HEK293 (cell line): ENCODE data around the gene DRC1.
A peak's percentile ranks its signal among the peaks of the same experiment; 100 is the strongest.

ENCODE experiments used
- CTCF ChIA-PET: fragments of 350-600 bp; formaldehyde crosslinking; extraction: SDS; loops from one replicate; lab custom pipeline; 2021; ENCODE audit warnings: antibody characterized with exemption; lab: Yijun Ruan, JAX
- POLR2A ChIA-PET: fragments of 300-600 bp; formaldehyde crosslinking; extraction: SDS; loops from one replicate; lab custom pipeline; 2020; ENCODE audit warnings: antibody characterized with exemption, inconsistent platforms; lab: Yijun Ruan, JAX
- H3K27ac ChIP-seq: fragments of 200-500 bp; sonication (Bioruptor generic); 2 replicates; pipeline ENCODE4 v1.5.1; 2014; ENCODE audit warnings: low read depth, low read length, control low read depth, inconsistent platforms; ENCODE audit errors: extremely low read depth
- H3K36me3 ChIP-seq, 2 experiments: fragments of 200-500 bp in 1 of 2; sonication (Bioruptor generic) in 1 of 2; 1 replicate in 1 of 2; 2 replicates in 1 of 2; pipeline ENCODE4 v1.5.1; 2014 to 2017; ENCODE audit warnings: inconsistent platforms in 2 of 2, low read length in 2 of 2; ENCODE audit not compliant: control insufficient read depth in 2 of 2, insufficient read depth in 1 of 2
- H3K4me1 ChIP-seq: fragments of 200-500 bp; sonication (Bioruptor generic); 2 replicates; pipeline ENCODE4 v1.5.1; 2014; ENCODE audit warnings: mild to moderate bottlenecking, low read length, inconsistent platforms; ENCODE audit not compliant: control insufficient read depth, insufficient read depth
- H3K4me3 ChIP-seq: 2 replicates; pipeline ENCODE4 v1.5.1; 2011; ENCODE audit warnings: low read depth, mild to moderate bottlenecking, control low read depth, low read length, moderate library complexity
- H3K9me3 ChIP-seq: fragments of 200-500 bp; sonication (Bioruptor generic); 2 replicates; pipeline ENCODE4 v1.5.1; 2014; ENCODE audit warnings: low read depth, low read length, inconsistent platforms; ENCODE audit not compliant: control insufficient read depth, insufficient read depth
- GLIS2 ChIP-seq: fragments of 450-650 bp; formaldehyde crosslinking; IDR thresholded peaks from 2 replicates; pipeline ENCODE4 v1.5.1; 2016; ENCODE audit warnings: missing biosample characterization, missing genetic modification characterization
- OVOL3 ChIP-seq: fragments of 450-650 bp; formaldehyde crosslinking; IDR thresholded peaks from 2 replicates; pipeline ENCODE4 v1.5.1; 2016; ENCODE audit warnings: missing biosample characterization, missing genetic modification characterization
- REPIN1 ChIP-seq: fragments of 450-650 bp; formaldehyde crosslinking; IDR thresholded peaks from 2 replicates; pipeline ENCODE4 v1.5.1; 2017; ENCODE audit warnings: missing biosample characterization, missing genetic modification characterization, low read depth
- SCRT1 ChIP-seq: fragments of 450-650 bp; formaldehyde crosslinking; IDR thresholded peaks from 2 replicates; pipeline ENCODE4 v1.5.1; 2016; ENCODE audit warnings: missing biosample characterization, missing genetic modification characterization, borderline replicate concordance
- SCRT2 ChIP-seq: fragments of 450-650 bp; formaldehyde crosslinking; IDR thresholded peaks from 2 replicates; pipeline ENCODE4 v1.5.1; 2016; ENCODE audit warnings: missing biosample characterization, missing genetic modification characterization
- ZBTB17 ChIP-seq: fragments of 450-650 bp; formaldehyde crosslinking; IDR thresholded peaks from 2 replicates; pipeline ENCODE4 v1.5.1; 2016; ENCODE audit warnings: missing biosample characterization, missing genetic modification characterization
- ZNF138 ChIP-seq: fragments of 450-650 bp; formaldehyde crosslinking; IDR thresholded peaks from 2 replicates; pipeline ENCODE4 v1.5.1; 2016; ENCODE audit warnings: missing biosample characterization, missing genetic modification characterization, borderline replicate concordance
- ZNF184 ChIP-seq: fragments of 450-650 bp; IDR thresholded peaks from 2 replicates; pipeline ENCODE4 v1.5.1; 2018; ENCODE audit warnings: missing biosample characterization, mild to moderate bottlenecking, missing genetic modification characterization
- ZNF223 ChIP-seq: fragments of 450-650 bp; formaldehyde crosslinking; IDR thresholded peaks from 2 replicates; pipeline ENCODE4 v1.5.1; 2016; ENCODE audit warnings: missing biosample characterization, missing genetic modification characterization
- ZNF23 ChIP-seq: fragments of 450-650 bp; formaldehyde crosslinking; IDR thresholded peaks from 2 replicates; pipeline ENCODE4 v1.5.1; 2016; ENCODE audit warnings: missing biosample characterization, missing genetic modification characterization, borderline replicate concordance
- ZNF366 ChIP-seq: fragments of 450-650 bp; formaldehyde crosslinking; conservative IDR thresholded peaks from 2 replicates; pipeline ENCODE4 v1.5.1; 2016; ENCODE audit warnings: missing biosample characterization, missing genetic modification characterization
- ZNF391 ChIP-seq: fragments of 450-650 bp; formaldehyde crosslinking; IDR thresholded peaks from 2 replicates; pipeline ENCODE4 v1.5.1; 2016; ENCODE audit warnings: low read depth, missing biosample characterization, missing genetic modification characterization, borderline replicate concordance
- ZNF510 ChIP-seq: fragments of 450-650 bp; formaldehyde crosslinking; IDR thresholded peaks from 2 replicates; pipeline ENCODE4 v1.5.1; 2018; ENCODE audit warnings: mild to moderate bottlenecking, missing genetic modification characterization, missing biosample characterization; ENCODE audit not compliant: insufficient replicate concordance
- ZNF571 ChIP-seq: fragments of 450-650 bp; formaldehyde crosslinking; IDR thresholded peaks from 2 replicates; pipeline ENCODE4 v1.5.0; 2017; ENCODE audit warnings: missing biosample characterization, missing genetic modification characterization
- ZNF600 ChIP-seq: fragments of 450-650 bp; formaldehyde crosslinking; IDR thresholded peaks from 2 replicates; pipeline ENCODE4 v1.5.1; 2016; ENCODE audit warnings: missing biosample characterization, missing genetic modification characterization
- ZNF626 ChIP-seq: fragments of 450-650 bp; sonication (Bioruptor Pico); formaldehyde crosslinking; IDR thresholded peaks from 2 replicates; pipeline ENCODE4 v1.5.1; 2018; ENCODE audit warnings: missing biosample characterization, missing genetic modification characterization, inconsistent platforms
- ZNF76 ChIP-seq: fragments of 450-650 bp; formaldehyde crosslinking; IDR thresholded peaks from 2 replicates; pipeline ENCODE4; 2016; ENCODE audit warnings: low read depth, missing biosample characterization, missing genetic modification characterization, borderline replicate concordance
- TF ChIP-seq, protein P1 (sequence below): fragments of 450-650 bp; formaldehyde crosslinking; IDR thresholded peaks from 2 replicates; pipeline ENCODE4 v1.5.1; 2016; ENCODE audit warnings: missing biosample characterization, missing genetic modification characterization
- TF ChIP-seq, protein P2 (sequence below): fragments of 450-650 bp; formaldehyde crosslinking; IDR thresholded peaks from 2 replicates; pipeline ENCODE4 v1.5.1; 2016; ENCODE audit warnings: missing biosample characterization, missing genetic modification characterization
- TF ChIP-seq, protein P3 (sequence below): fragments of 450-650 bp; formaldehyde crosslinking; IDR thresholded peaks from 2 replicates; pipeline ENCODE4 v1.5.1; 2017; ENCODE audit warnings: missing biosample characterization, missing genetic modification characterization

Gene DRC1

DNA sequence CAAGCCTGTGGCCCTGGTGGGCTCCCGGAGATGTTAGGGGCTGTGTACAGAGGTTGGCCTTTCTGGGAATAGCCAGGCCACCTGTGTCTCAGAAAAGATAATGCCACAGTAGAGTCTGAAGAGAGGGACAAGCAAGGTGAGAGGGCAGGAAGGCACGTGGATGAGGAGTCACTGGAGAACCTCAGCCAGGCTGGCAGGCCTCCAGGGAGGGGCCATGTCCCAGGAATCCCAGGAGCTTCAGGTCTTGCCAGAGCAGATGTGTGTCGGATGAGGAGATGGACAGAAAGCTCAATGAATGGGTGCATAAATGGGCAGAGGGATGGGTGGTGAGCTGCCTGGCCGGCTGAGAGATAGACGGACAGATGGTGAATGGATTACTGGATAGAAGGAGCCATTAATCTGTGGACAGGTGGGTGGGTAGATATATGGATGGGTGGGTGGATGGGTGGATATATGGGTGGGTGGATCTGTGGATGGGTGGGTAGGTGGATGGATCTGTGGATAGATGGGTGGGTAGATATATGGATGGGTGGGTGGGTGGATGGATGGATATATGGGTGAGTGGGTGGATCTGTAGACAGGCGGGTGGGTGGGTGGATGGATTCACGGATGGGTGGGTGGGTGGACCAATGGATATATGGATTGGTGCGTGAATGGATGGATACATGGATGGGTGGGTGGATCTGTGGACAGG, 84.2 kb downstream of the DRC1 start (continued):
- TF ChIP-seq ZNF184 (tag by site-specific recombination) (no peak), OVOL3 (tag by site-specific recombination) (no peak), ZNF571 (no peak), SCRT1 (tag by site-specific recombination) (no peak), ZNF138 (tag by site-specific recombination) (no peak), GLIS2 (tag by site-specific recombination) (no peak), ZNF366 (tag by site-specific recombination) (no peak), ZNF510 (no peak)
- TF ChIP-seq, protein P1, sequence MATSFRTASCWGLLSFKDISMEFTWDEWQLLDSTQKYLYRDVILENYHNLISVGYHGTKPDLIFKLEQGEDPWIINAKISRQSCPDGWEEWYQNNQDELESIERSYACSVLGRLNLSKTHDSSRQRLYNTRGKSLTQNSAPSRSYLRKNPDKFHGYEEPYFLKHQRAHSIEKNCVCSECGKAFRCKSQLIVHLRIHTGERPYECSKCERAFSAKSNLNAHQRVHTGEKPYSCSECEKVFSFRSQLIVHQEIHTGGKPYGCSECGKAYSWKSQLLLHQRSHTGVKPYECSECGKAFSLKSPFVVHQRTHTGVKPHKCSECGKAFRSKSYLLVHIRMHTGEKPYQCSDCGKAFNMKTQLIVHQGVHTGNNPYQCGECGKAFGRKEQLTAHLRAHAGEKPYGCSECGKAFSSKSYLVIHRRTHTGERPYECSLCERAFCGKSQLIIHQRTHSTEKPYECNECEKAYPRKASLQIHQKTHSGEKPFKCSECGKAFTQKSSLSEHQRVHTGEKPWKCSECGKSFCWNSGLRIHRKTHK (tag by site-specific recombination) = no peak

DNA sequence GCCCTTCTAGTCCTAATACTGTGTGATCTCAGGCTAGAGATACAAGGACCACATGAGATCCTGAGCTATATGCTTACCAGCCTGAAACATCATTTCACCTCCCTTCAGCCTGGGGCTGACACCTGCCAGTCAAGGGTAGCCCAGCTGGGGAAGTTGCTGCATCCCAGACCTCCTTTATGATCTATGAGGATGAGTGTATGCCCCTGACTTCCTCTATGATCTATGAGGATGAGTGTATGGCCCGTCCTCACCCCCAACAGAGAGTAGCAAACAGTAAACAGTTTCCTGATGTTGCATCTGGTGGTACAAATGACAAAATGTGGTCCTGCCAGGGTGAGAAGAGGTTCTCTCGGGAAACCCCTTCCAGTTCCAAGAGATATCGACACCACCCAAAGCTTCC, 85.1 kb downstream of the DRC1 start:
- Histone ChIP-seq H3K27ac (no peak overlapping the region), H3K4me1 (no peaks in the 10 kb centered on the region), H3K4me3 (no peak overlapping the region), H3K36me3 (no peaks in the 10 kb centered on the region), H3K9me3 (no peaks in the 10 kb centered on the region)
- no peak for TF ChIP-seq ZNF223 (tag by site-specific recombination)
- no peak for TF ChIP-seq ZNF76 (tag by site-specific recombination)
- no peak for TF ChIP-seq ZNF23
- no peak for TF ChIP-seq SCRT2 (tag by site-specific recombination)
- TF ChIP-seq, protein P2, sequence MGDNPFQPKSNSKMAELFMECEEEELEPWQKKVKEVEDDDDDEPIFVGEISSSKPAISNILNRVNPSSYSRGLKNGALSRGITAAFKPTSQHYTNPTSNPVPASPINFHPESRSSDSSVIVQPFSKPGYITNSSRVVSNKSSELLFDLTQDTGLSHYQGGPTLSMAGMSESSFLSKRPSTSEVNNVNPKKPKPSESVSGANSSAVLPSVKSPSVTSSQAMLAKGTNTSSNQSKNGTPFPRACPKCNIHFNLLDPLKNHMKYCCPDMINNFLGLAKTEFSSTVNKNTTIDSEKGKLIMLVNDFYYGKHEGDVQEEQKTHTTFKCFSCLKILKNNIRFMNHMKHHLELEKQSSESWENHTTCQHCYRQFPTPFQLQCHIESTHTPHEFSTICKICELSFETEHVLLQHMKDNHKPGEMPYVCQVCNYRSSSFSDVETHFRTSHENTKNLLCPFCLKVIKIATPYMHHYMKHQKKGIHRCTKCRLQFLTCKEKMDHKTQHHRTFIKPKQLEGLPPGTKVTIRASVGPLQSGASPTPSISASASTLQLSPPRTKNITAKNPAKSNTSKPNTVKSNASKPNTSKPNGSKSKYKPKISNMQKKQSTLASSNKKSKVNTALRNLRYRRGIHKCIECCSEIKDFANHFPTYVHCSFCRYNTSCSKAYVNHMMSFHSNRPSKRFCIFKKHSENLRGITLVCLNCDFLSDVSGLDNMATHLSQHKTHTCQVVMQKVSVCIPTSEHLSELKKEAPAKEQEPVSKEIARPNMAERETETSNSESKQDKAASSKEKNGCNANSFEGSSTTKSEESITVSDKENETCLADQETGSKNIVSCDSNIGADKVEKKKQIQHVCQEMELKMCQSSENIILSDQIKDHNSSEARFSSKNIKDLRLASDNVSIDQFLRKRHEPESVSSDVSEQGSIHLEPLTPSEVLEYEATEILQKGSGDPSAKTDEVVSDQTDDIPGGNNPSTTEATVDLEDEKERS = no peak
- no peak for TF ChIP-seq ZNF626 (tag by site-specific recombination)
- TF ChIP-seq REPIN1 (tag by site-specific recombination) = no peak
- TF ChIP-seq ZNF600 = no peak
- ChIA-PET CTCF (interaction anchor here (1.5 kb wide), 1 partner anchor 17 kb away, joined by 5 read pairs; no protein-coding TSS in a partner anchor), POLR2A (no interaction called here)

DNA sequence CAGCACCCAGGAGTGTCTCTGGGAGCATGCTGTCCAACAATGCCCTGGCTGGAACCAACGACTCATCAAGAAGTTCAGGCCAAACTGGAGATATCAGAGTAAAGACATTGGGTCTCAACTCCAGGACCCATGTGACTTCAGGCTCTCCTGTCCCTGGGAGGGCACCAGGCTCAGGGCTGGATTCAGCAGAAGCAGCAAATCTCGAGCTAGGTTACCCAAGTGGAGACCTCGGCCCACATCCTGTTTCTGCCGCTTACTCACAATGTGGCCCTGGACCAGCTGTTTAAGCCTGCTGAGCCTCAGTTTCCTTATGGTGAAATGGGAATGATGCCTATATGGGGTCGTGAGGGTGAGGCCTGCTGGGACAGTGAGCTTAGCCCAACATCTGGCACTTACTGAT, 85.5 kb downstream of the DRC1 start:
- POLR2A ChIA-PET = no interaction called here
- H3K9me3 ChIP-seq = no peaks in the 10 kb centered on the region
- no peak overlapping the region for H3K27ac ChIP-seq
- TF ChIP-seq ZBTB17 (tag by site-specific recombination) (peak; percentile 47; the same call in 1 of the 2 replicates), ZNF391 (tag by site-specific recombination) (no peak)
- TF ChIP-seq, protein P3, sequence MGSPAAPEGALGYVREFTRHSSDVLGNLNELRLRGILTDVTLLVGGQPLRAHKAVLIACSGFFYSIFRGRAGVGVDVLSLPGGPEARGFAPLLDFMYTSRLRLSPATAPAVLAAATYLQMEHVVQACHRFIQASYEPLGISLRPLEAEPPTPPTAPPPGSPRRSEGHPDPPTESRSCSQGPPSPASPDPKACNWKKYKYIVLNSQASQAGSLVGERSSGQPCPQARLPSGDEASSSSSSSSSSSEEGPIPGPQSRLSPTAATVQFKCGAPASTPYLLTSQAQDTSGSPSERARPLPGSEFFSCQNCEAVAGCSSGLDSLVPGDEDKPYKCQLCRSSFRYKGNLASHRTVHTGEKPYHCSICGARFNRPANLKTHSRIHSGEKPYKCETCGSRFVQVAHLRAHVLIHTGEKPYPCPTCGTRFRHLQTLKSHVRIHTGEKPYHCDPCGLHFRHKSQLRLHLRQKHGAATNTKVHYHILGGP (tag by site-specific recombination) = no peak
- no peaks in the 10 kb centered on the region for H3K36me3 ChIP-seq
- CTCF ChIA-PET = interaction anchor here (1.5 kb wide), 1 partner anchor 17 kb away, joined by 5 read pairs; no protein-coding TSS in a partner anchor
- H3K4me3 ChIP-seq = no peak overlapping the region
- no peaks in the 10 kb centered on the region for H3K4me1 ChIP-seq
